Testis (tissue), 2 donors: Measurements from ENCODE around the gene BAHCC1.

ENCODE experiments used
- POLR2A ChIP-seq: fragments of 450-650 bp; IDR thresholded peaks from one replicate; pipeline ENCODE4 v1.6.1; 2017; ENCODE audit warnings: antibody characterized with exemption, mild to moderate bottlenecking, moderate library complexity
- TF ChIP-seq, protein P1 (sequence below), 3 experiments: fragments of 450-650 bp in 2 of 3; fragments of 200-600 bp in 1 of 3; sonication (generic) in 1 of 3; IDR thresholded peaks; one replicate each; pipeline ENCODE4 v1.5.1; 2016 to 2019; ENCODE audit warnings: antibody characterized with exemption in 3 of 3, mild to moderate bottlenecking in 2 of 3, moderate library complexity in 1 of 3

- TF ChIP-seq, protein P1, sequence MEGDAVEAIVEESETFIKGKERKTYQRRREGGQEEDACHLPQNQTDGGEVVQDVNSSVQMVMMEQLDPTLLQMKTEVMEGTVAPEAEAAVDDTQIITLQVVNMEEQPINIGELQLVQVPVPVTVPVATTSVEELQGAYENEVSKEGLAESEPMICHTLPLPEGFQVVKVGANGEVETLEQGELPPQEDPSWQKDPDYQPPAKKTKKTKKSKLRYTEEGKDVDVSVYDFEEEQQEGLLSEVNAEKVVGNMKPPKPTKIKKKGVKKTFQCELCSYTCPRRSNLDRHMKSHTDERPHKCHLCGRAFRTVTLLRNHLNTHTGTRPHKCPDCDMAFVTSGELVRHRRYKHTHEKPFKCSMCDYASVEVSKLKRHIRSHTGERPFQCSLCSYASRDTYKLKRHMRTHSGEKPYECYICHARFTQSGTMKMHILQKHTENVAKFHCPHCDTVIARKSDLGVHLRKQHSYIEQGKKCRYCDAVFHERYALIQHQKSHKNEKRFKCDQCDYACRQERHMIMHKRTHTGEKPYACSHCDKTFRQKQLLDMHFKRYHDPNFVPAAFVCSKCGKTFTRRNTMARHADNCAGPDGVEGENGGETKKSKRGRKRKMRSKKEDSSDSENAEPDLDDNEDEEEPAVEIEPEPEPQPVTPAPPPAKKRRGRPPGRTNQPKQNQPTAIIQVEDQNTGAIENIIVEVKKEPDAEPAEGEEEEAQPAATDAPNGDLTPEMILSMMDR (IDR thresholded peaks at IDR 0.05), result no peak
- no peak for TF ChIP-seq POLR2A
Observed at GRCh38 chr17:81459224-81459623, 64.0 kb downstream of the BAHCC1 start.
